Upper lobe of right lung (tissue), 1 donor: ENCODE data around the gene SSBP2. TPM values are rescaled to one million over a fixed set of nuclear protein-coding genes. Genes with fewer than 3 reads are reported as not detected.

Experiments
- ATAC-seq: fragments of 200-7000 bp; cut with Tn5 transposase; one replicate; pipeline ENCODE4 v1.9.1; 2020; ENCODE audit warnings: mild to moderate bottlenecking, moderate library complexity
- DNase-seq: peaks from one replicate; pipeline ENCODE4 v3.0.0-alpha.2; 2020
- H3K27ac ChIP-seq: fragments of 200-600 bp; one replicate; pipeline ENCODE4 v1.8.0; 2022
- H3K27me3 ChIP-seq: fragments of 200-600 bp; one replicate; pipeline ENCODE4 v1.8.0; 2022; ENCODE audit warnings: mild to moderate bottlenecking
- H3K36me3 ChIP-seq: fragments of 200-600 bp; one replicate; pipeline ENCODE4 v1.8.0; 2022
- H3K4me1 ChIP-seq: fragments of 200-600 bp; one replicate; pipeline ENCODE4 v1.8.0; 2022
- H3K4me3 ChIP-seq: fragments of 200-600 bp; one replicate; pipeline ENCODE4 v1.8.0; 2022; ENCODE audit warnings: mild to moderate bottlenecking
- H3K9me3 ChIP-seq: fragments of 200-600 bp; one replicate; pipeline ENCODE4 v1.8.0; 2022
- intact Hi-C: fragments of 100-400 bp; cut with DNase I; formaldehyde crosslinking; loops from one replicate; pipeline ENCODE4 v1.11.0; 2022
- total RNA-seq: library from RNA; stranded (reverse); fragmentation: NEBNext Ultra II Directional; extraction: Animal tissue kit (Norgen Biotek cat#: 25700); gene quantifications from one replicate; pipeline ENCODE4 v1.2.1, GENCODE V29; 2021
- TF ChIP-seq, protein P1 (sequence below): fragments of 200-600 bp; IDR thresholded peaks from one replicate; pipeline ENCODE4 v1.8.0; 2022; ENCODE audit warnings: antibody characterized with exemption
- donor health status: DM: no; HTN: yes; CAD: no; lungs with severe emphysema.

SSBP2 gene
- total RNA-seq, 1 donor from 2014 or later = 43.8 TPM

DNA sequence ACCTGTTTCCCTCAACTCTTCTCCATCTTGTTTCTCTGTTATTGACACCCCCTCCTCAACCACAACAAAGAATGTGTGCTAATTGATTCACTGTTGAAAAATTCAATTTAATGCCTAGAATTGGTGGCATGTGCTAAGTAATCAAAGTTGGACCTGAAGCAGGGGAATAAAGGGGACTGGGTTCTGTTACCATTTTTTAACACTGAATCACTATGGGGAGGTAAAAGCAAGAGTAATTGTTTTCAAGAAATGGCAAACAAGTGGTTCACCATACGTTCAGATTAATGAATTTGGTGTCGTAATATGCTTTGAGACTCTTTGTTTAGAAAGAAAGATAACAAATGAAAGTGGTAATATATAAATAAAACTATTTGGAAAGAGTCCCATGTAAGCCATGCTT lies 17.0 kb upstream of the SSBP2 start:
- Histone ChIP-seq H3K9me3 (no peaks in the 10 kb centered on the region), H3K27me3 (no peaks in the 10 kb centered on the region), H3K4me1 (no peaks in the 10 kb centered on the region), H3K36me3 (no peaks in the 10 kb centered on the region), H3K4me3 (no peak overlapping the region), H3K27ac (no peak overlapping the region)
- no peak for DNase-seq
- intact Hi-C loops = no loop called here
- TF ChIP-seq, protein P1, sequence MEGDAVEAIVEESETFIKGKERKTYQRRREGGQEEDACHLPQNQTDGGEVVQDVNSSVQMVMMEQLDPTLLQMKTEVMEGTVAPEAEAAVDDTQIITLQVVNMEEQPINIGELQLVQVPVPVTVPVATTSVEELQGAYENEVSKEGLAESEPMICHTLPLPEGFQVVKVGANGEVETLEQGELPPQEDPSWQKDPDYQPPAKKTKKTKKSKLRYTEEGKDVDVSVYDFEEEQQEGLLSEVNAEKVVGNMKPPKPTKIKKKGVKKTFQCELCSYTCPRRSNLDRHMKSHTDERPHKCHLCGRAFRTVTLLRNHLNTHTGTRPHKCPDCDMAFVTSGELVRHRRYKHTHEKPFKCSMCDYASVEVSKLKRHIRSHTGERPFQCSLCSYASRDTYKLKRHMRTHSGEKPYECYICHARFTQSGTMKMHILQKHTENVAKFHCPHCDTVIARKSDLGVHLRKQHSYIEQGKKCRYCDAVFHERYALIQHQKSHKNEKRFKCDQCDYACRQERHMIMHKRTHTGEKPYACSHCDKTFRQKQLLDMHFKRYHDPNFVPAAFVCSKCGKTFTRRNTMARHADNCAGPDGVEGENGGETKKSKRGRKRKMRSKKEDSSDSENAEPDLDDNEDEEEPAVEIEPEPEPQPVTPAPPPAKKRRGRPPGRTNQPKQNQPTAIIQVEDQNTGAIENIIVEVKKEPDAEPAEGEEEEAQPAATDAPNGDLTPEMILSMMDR = no peak
- ATAC-seq = no peak

DNA sequence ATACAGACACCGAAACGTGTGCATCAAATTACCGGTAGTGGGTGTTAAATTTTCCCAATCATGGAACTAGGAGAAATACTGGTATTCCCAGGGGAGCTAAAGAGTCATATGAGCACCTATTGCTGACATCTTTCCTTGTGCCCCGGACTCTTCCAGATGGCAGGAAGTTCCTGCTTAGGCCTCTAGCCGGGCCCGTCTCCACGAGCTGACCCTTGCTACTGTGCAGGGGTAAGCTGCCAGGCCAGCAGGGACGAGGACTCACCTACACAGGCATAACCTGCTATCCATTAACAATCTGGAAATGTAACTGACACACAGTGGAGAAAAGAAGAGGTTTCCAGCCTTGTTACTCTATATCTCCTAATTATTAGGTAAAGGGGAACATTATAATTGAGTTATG lies 16.2 kb upstream of the SSBP2 start:
- TF ChIP-seq, protein P1 = no peak
- H3K4me3 ChIP-seq = no peak overlapping the region
- intact Hi-C loops = no loop called here
- no peaks in the 10 kb centered on the region for H3K36me3 ChIP-seq
- no peaks in the 10 kb centered on the region for H3K9me3 ChIP-seq
- no peaks in the 10 kb centered on the region for H3K4me1 ChIP-seq
- no peak for ATAC-seq
- no peak for DNase-seq
- no peak overlapping the region for H3K27ac ChIP-seq
- no peaks in the 10 kb centered on the region for H3K27me3 ChIP-seq

DNA sequence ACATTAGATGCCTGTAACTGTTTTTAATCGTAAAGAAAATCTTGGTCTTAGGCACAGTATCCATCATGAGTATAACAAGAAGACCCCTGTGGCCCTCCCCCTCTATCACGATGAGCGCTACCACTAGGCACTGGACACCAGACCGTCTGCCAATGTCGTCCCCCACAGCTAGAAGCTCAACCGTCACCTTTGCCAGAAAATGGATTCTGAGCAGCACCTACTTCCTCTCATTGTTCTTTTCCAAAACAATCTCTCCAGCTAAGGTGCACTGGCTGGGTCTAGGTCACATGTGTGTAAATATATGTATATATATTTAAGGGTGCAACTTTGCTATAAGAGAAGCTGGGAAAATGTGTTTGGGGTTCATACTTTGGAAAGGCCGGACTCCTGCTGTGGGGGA lies 15.7 kb upstream of the SSBP2 start:
- H3K36me3 ChIP-seq = no peaks in the 10 kb centered on the region
- intact Hi-C loops = no loop called here
- no peak overlapping the region for H3K4me3 ChIP-seq
- H3K27ac ChIP-seq = no peak overlapping the region
- H3K4me1 ChIP-seq = no peaks in the 10 kb centered on the region
- ATAC-seq = no peak
- TF ChIP-seq, protein P1 = no peak
- no peak for DNase-seq
- H3K9me3 ChIP-seq = no peaks in the 10 kb centered on the region
- H3K27me3 ChIP-seq = no peaks in the 10 kb centered on the region

- ATAC-seq (no peak), DNase-seq (no peak)
- Histone ChIP-seq H3K27ac (no peak overlapping the region), H3K4me3 (no peak overlapping the region), H3K9me3 (no peaks in the 10 kb centered on the region), H3K27me3 (no peaks in the 10 kb centered on the region), H3K36me3 (no peaks in the 10 kb centered on the region), H3K4me1 (no peaks in the 10 kb centered on the region)
- intact Hi-C loops = no loop called here
- TF ChIP-seq, protein P1 = no peak
These were observed 12.5 kb upstream of the SSBP2 start for GRCh38 chr5:81763294-81763928.

- no peaks in the 10 kb centered on the region for H3K36me3 ChIP-seq
- intact Hi-C loops = no loop called here
- H3K9me3 ChIP-seq = no peaks in the 10 kb centered on the region
- H3K4me1 ChIP-seq = no peaks in the 10 kb centered on the region
- ATAC-seq (no peak), DNase-seq (no peak)
- H3K27me3 ChIP-seq = no peaks in the 10 kb centered on the region
- TF ChIP-seq, protein P1 = no peak
- H3K27ac ChIP-seq = no peak overlapping the region
- H3K4me3 ChIP-seq = no peak overlapping the region
These were observed 12.0 kb upstream of the SSBP2 start for GRCh38 chr5:81762853-81763252.

GRCh38 chr5:81762401-81762800 lies 11.5 kb upstream of the SSBP2 start:
- no peak overlapping the region for H3K4me3 ChIP-seq
- no peaks in the 10 kb centered on the region for H3K27me3 ChIP-seq
- TF ChIP-seq, protein P1 = no peak
- DNase-seq (no peak), ATAC-seq (no peak)
- H3K27ac ChIP-seq = no peak overlapping the region
- H3K9me3 ChIP-seq = no peaks in the 10 kb centered on the region
- H3K4me1 ChIP-seq = no peaks in the 10 kb centered on the region
- H3K36me3 ChIP-seq = no peaks in the 10 kb centered on the region
- intact Hi-C loops = no loop called here
